ENCODE data around the gene KRT9. TPM values are rescaled to one million over a fixed set of nuclear protein-coding genes. Genes with fewer than 3 reads are reported as not detected.

The KRT9 gene
- total RNA-seq, 2 experiments from 2014 or later, result not detected

GRCh38 chr17:41575336-41575735 lies 3.5 kb upstream of the KRT9 start:
- intact Hi-C loops (cut with DNase I, micrococcal nuclease), result no loop called here
- H3K36me3 ChIP-seq (ENCODE audit: insufficient read depth, low read length), result no peaks in the 10 kb centered on the region
- ATAC-seq (ENCODE audit: poor library complexity) (no peak), DNase-seq (no peak)
- H3K27ac ChIP-seq (ENCODE audit: low read depth in 1 of 2, low read length in 2 of 2), result no peak overlapping the region
- TF ChIP-seq CTCF (IDR thresholded peaks at IDR 0.05), result no peak
- ChIA-PET CTCF (no interaction called here), POLR2A (no interaction called here)
- H3K27me3 ChIP-seq (ENCODE audit: control insufficient read depth in 1 of 2, insufficient read depth in 2 of 2, low read length in 2 of 2), result peaks cover 14 to 22% of the 10 kb centered on the region in 2 experiments
- Mint-ChIP-seq H3K27ac (no peak overlapping the region), H3K4me3 (no peak overlapping the region), H3K4me1 (ENCODE audit: low read depth) (no peaks in the 10 kb centered on the region), H3K36me3 (ENCODE audit: low read depth) (no peaks in the 10 kb centered on the region), H3K9me3 (no peaks in the 10 kb centered on the region), H3K27me3 (peaks cover 69% of the 10 kb centered on the region)
- H3K4me3 ChIP-seq (ENCODE audit: low read length), result no peak overlapping the region
- H3K4me1 ChIP-seq (ENCODE audit: insufficient read depth, low read length), result no peaks in the 10 kb centered on the region
- peaks cover 0 to 3% of the 10 kb centered on the region in 2 experiments for H3K9me3 ChIP-seq (ENCODE audit: control insufficient read depth in 1 of 2, insufficient read depth in 1 of 2, low read length in 2 of 2)

GRCh38 chr17:41567317-41567716 lies 4.5 kb downstream of the KRT9 start:
- peaks cover 6% of the 10 kb centered on the region for H3K9me3 Mint-ChIP-seq
- no peaks in the 10 kb centered on the region for H3K36me3 ChIP-seq (ENCODE audit: insufficient read depth, low read length)
- intact Hi-C loops (cut with DNase I, micrococcal nuclease), result no loop called here
- no peaks in the 10 kb centered on the region for H3K36me3 Mint-ChIP-seq (ENCODE audit: low read depth)
- ChIA-PET CTCF (interaction anchor here (2.3 kb wide), 1 partner anchor 18 kb away, joined by 7 read pairs; no protein-coding TSS in a partner anchor), POLR2A (no interaction called here)
- DNase-seq (peak in 4 of 14 experiments; percentile 6 to 24 (median 10)), ATAC-seq (ENCODE audit: poor library complexity) (peak; percentile 17)
- H3K4me1 ChIP-seq (ENCODE audit: insufficient read depth, low read length), result peaks cover 4% of the 10 kb centered on the region
- H3K27me3 Mint-ChIP-seq, result peaks cover 27% of the 10 kb centered on the region
- H3K4me3 ChIP-seq (ENCODE audit: low read length), result no peak overlapping the region
- peak overlapping the region; percentile 14 to 47 for H3K27ac ChIP-seq (ENCODE audit: low read depth in 1 of 2, low read length in 2 of 2)
- no peak overlapping the region for H3K4me3 Mint-ChIP-seq
- H3K4me1 Mint-ChIP-seq (ENCODE audit: low read depth), result peaks cover 19% of the 10 kb centered on the region
- H3K27me3 ChIP-seq (ENCODE audit: control insufficient read depth in 1 of 2, insufficient read depth in 2 of 2, low read length in 2 of 2), result peaks cover 4 to 11% of the 10 kb centered on the region in 2 experiments
- peak overlapping the region; percentile 71 for H3K27ac Mint-ChIP-seq
- H3K9me3 ChIP-seq (ENCODE audit: control insufficient read depth in 1 of 2, insufficient read depth in 1 of 2, low read length in 2 of 2), result peaks cover 10 to 16% of the 10 kb centered on the region in 2 experiments
- TF ChIP-seq CTCF (IDR thresholded peaks at IDR 0.05), result no peak

- intact Hi-C loops (cut with DNase I, micrococcal nuclease), result no loop called here
- H3K4me1 Mint-ChIP-seq (ENCODE audit: low read depth), result peaks cover 19% of the 10 kb centered on the region
- peaks cover 29% of the 10 kb centered on the region for H3K27me3 Mint-ChIP-seq
- H3K36me3 Mint-ChIP-seq (ENCODE audit: low read depth), result no peaks in the 10 kb centered on the region
- Histone ChIP-seq H3K4me3 (ENCODE audit: low read length) (no peak overlapping the region), H3K27me3 (ENCODE audit: control insufficient read depth in 1 of 2, insufficient read depth in 2 of 2, low read length in 2 of 2) (peaks cover 7 to 18% of the 10 kb centered on the region in 2 experiments), H3K27ac (ENCODE audit: low read depth in 1 of 2, low read length in 2 of 2) (no peak overlapping the region), H3K9me3 (ENCODE audit: control insufficient read depth in 1 of 2, insufficient read depth in 1 of 2, low read length in 2 of 2) (peaks cover 10 to 16% of the 10 kb centered on the region in 2 experiments), H3K36me3 (ENCODE audit: insufficient read depth, low read length) (no peaks in the 10 kb centered on the region), H3K4me1 (ENCODE audit: insufficient read depth, low read length) (peaks cover 4% of the 10 kb centered on the region)
- ChIA-PET POLR2A (no interaction called here), CTCF (interaction anchor here (2.3 kb wide), 1 partner anchor 16 kb away, joined by 7 read pairs; no protein-coding TSS in a partner anchor)
- no peak for TF ChIP-seq CTCF (IDR thresholded peaks at IDR 0.05)
- ATAC-seq (ENCODE audit: poor library complexity) (no peak), DNase-seq (no peak)
- no peak overlapping the region for H3K4me3 Mint-ChIP-seq
- no peak overlapping the region for H3K27ac Mint-ChIP-seq
- peaks cover 6% of the 10 kb centered on the region for H3K9me3 Mint-ChIP-seq
Observed at GRCh38 chr17:41565338-41565737, 6.5 kb downstream of the KRT9 start.
